Kidney epithelial cell (primary cell): ENCODE results near the gene MTARC2. TPM values are rescaled to one million over a fixed set of nuclear protein-coding genes. Genes with fewer than 3 reads are reported as not detected.

Experiments used
- DNase-seq: peaks from one replicate; pipeline ENCODE4 v3.0.0-alpha.2; 2010; ENCODE audit warnings: low read depth
- H3K27me3 ChIP-seq: 2 replicates; pipeline ENCODE4 v1.6.0; 2011; ENCODE audit warnings: low read length; ENCODE audit not compliant: control insufficient read depth, insufficient read depth
- H3K36me3 ChIP-seq: 2 replicates; pipeline ENCODE4 v1.5.1; 2011; ENCODE audit warnings: low read length; ENCODE audit not compliant: control insufficient read depth, insufficient read depth
- H3K4me3 ChIP-seq: 2 replicates; pipeline ENCODE4 v1.5.1; 2011; ENCODE audit warnings: low read depth, mild to moderate bottlenecking, control low read depth, low read length
- total RNA-seq: library from RNA; depleted of rRNA; stranded (reverse); fragments of >200 nt; gene quantifications from 2 replicates; pipeline ENCODE4 v1.2.3, GENCODE V29; 2015
- TF ChIP-seq, protein P1 (sequence below): IDR thresholded peaks from 2 replicates; pipeline ENCODE4 v1.5.1; 2011; ENCODE audit warnings: mild to moderate bottlenecking, moderate library complexity, low read length, control low read depth, inconsistent platforms; ENCODE audit not compliant: insufficient read depth, poor library complexity, severe bottlenecking

The MTARC2 gene
- total RNA-seq, 1 donor from 2014 or later = 8.9 TPM

DNA sequence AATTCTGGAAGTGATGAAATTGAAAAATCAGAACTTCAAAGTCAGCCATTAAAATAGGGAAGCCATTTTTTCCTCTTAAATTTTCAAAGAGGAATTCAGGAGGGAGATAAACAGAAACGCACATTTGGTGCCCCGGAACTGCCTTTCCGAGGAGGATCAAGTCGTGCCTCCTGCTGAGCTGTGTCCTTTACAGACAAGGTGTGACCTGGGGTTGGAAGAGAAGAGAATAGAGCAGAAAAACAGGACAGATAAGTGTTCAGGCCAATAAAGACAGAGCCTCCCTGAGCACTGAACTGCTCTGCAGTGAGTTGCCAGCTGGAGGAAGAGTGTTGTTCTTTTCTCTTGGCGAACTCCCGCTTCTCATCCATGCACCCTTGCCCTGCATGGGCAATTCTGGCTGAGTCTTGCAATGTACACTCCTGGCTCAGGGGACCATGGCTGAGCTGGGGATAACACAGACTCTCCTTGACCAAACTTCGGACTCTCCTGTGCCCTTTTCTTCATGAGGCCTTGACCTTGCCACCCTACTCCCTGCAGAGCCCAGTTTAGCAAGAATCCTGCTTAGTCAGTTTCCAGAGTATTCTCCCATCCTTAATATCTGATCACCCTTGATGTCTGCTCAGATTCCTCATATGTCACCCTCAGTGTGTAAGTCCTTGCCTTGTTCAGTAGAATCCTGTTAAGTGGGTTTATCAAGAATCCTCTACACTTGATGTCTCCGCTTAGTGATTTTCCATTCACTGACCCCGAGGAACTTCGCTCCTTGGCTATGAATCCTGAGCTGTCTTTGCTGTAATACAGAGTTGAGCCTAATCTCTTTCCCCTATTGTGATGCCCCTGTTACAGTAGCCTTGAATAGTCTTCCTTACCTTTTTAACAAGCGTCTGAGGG is 37.3 kb downstream of the MTARC2 start:
- no peak for DNase-seq
- TF ChIP-seq, protein P1, sequence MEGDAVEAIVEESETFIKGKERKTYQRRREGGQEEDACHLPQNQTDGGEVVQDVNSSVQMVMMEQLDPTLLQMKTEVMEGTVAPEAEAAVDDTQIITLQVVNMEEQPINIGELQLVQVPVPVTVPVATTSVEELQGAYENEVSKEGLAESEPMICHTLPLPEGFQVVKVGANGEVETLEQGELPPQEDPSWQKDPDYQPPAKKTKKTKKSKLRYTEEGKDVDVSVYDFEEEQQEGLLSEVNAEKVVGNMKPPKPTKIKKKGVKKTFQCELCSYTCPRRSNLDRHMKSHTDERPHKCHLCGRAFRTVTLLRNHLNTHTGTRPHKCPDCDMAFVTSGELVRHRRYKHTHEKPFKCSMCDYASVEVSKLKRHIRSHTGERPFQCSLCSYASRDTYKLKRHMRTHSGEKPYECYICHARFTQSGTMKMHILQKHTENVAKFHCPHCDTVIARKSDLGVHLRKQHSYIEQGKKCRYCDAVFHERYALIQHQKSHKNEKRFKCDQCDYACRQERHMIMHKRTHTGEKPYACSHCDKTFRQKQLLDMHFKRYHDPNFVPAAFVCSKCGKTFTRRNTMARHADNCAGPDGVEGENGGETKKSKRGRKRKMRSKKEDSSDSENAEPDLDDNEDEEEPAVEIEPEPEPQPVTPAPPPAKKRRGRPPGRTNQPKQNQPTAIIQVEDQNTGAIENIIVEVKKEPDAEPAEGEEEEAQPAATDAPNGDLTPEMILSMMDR = no peak
- Histone ChIP-seq H3K36me3 (no peaks in the 10 kb centered on the region), H3K4me3 (no peak overlapping the region), H3K27me3 (no peaks in the 10 kb centered on the region)

- TF ChIP-seq, protein P1 = no peak
- Histone ChIP-seq H3K36me3 (no peaks in the 10 kb centered on the region), H3K4me3 (no peak overlapping the region), H3K27me3 (no peaks in the 10 kb centered on the region)
- no peak for DNase-seq
Observed at GRCh38 chr1:220786057-220786336, 37.9 kb downstream of the MTARC2 start.

GRCh38 chr1:220786337-220787068 is 38.4 kb downstream of the MTARC2 start, which contains the start of gene MTARC1:
Gene MTARC1 (plus strand): TSS chr1:220786913. CDS start chr1:220786945, 32 bp downstream.
- peak within 1 kb of the TSS; percentile 39 for H3K4me3 ChIP-seq
- H3K27me3 ChIP-seq = no peaks in the 10 kb centered on the region
- no peaks in the 10 kb centered on the region for H3K36me3 ChIP-seq
- TF ChIP-seq, protein P1 = no peak
- DNase-seq = no peak

DNA sequence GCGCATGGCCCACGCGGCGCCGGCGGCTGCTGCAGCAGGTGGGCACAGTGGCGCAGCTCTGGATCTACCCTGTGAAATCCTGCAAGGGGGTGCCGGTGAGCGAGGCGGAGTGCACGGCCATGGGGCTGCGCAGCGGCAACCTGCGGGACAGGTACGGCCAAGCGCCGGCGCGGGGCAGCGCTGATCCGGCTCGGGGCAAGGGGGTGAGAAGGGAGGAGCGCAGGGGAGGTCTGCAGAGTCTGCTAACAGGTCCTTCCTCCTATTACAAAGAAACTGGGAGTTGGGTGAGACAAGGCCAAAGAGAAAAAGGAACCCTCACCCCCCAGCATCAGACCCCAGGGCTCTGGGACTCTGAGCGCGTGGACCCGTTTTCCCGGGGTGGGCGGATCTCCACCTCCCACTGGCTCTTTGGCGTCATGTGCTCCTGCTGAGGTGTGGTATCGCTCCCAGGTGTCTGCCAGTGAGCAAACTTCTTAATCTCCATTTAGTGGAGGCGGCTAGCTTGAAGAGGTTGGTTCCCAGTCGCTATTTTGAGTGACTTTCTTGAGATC is 39.0 kb downstream of the MTARC2 start:
- TF ChIP-seq, protein P1 = no peak
- H3K36me3 ChIP-seq = no peaks in the 10 kb centered on the region
- H3K27me3 ChIP-seq = no peaks in the 10 kb centered on the region
- peak overlapping the region; percentile 39 for H3K4me3 ChIP-seq
- DNase-seq = no peak

DNA sequence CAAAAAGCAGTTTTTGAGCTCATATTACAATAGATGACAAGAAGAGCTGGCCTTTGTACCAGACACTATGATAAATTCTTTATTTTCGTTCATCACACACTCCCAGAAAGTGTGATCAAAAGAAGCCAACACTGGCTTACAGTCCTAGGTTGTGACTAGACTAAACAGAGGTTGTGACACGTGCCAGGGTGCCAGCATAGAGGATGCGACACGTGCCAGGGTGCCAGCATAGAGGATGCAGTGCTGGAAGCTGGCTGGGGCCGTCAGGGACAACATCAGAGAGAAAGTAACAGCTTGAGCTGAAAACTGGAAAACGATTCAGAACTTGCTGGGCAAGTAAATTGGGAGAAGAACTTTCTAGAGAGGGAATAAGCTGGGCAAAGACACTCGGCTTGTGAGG is 40.8 kb downstream of the MTARC2 start:
- TF ChIP-seq, protein P1 = no peak
- H3K36me3 ChIP-seq = no peaks in the 10 kb centered on the region
- no peak for DNase-seq
- H3K4me3 ChIP-seq = no peak overlapping the region
- no peaks in the 10 kb centered on the region for H3K27me3 ChIP-seq
